ENCODE results near the gene SPATA13. TPM values are rescaled to one million over a fixed set of nuclear protein-coding genes. Genes with fewer than 3 reads are reported as not detected.

Gene SPATA13
- total and polyA plus RNA-seq, 10 of the 15 experiments (the other 5 are each of a cell fraction or from before 2014, with no cell fraction given) = 2.4 to 11.1 (median 10.2) TPM

DNA sequence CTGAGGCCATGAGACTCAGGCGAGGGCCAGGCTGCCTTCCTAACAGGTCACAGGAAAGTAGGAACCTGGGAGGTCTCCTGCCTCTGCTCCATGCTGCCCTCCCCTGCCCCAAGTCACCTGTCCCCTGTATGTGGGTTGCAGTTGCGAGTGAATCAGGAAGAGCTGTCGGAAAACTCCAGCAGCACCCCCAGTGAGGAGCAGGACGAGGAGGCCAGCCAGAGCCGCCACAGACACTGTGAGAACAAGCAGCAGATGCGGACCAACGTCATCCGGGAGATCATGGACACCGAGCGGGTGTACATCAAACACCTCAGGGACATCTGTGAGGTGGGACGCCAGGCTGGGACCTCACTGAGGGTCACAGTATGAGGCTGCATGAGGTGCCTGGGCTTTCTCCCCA lies 126.1 kb downstream of the SPATA13 start (continued):
- TF ChIP-seq, protein P1, sequence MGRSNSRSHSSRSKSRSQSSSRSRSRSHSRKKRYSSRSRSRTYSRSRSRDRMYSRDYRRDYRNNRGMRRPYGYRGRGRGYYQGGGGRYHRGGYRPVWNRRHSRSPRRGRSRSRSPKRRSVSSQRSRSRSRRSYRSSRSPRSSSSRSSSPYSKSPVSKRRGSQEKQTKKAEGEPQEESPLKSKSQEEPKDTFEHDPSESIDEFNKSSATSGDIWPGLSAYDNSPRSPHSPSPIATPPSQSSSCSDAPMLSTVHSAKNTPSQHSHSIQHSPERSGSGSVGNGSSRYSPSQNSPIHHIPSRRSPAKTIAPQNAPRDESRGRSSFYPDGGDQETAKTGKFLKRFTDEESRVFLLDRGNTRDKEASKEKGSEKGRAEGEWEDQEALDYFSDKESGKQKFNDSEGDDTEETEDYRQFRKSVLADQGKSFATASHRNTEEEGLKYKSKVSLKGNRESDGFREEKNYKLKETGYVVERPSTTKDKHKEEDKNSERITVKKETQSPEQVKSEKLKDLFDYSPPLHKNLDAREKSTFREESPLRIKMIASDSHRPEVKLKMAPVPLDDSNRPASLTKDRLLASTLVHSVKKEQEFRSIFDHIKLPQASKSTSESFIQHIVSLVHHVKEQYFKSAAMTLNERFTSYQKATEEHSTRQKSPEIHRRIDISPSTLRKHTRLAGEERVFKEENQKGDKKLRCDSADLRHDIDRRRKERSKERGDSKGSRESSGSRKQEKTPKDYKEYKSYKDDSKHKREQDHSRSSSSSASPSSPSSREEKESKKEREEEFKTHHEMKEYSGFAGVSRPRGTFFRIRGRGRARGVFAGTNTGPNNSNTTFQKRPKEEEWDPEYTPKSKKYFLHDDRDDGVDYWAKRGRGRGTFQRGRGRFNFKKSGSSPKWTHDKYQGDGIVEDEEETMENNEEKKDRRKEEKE (IDR thresholded peaks at IDR 0.05) = no peak
- TF ChIP-seq SP1 (IDR thresholded peaks at IDR 0.05; ENCODE audit: low read depth, low read length) (no peak), E2F4 (IDR thresholded peaks at IDR 0.05; ENCODE audit: low read depth, low read length) (no peak), CEBPB (IDR thresholded peaks at IDR 0.05; ENCODE audit: borderline replicate concordance in 1 of 2, low read depth in 2 of 2, low read length in 2 of 2) (no peak)

GRCh38 chr13:24287748-24288287 lies 127.3 kb downstream of the SPATA13 start:
- CTCF ChIA-PET = no interaction called here
- ATAC-seq (no peak), DNase-seq (ENCODE audit: low read depth, low spot score) (no peak), FAIRE-seq (no peak)
- peaks cover 5 to 21% of the 10 kb centered on the region in 2 experiments for H3K36me3 ChIP-seq (ENCODE audit: control insufficient read depth in 2 of 2, insufficient read depth in 2 of 2, low read length in 1 of 2)
- no peak overlapping the region for H2AFZ ChIP-seq (ENCODE audit: control insufficient read depth, low read depth, low read length)
- no peak overlapping the region for H3K9ac ChIP-seq (ENCODE audit: control insufficient read depth, insufficient read depth, low read length)
- RAD21 ChIA-PET (ENCODE audit: unreplicated experiment) = interaction anchor here (1.9 kb wide), 1 partner anchor 13 kb away, joined by 4 read pairs; no protein-coding TSS in a partner anchor
- no peaks in the 10 kb centered on the region for H3K4me1 ChIP-seq (ENCODE audit: control insufficient read depth, insufficient read depth, low read length)
- no peaks in the 10 kb centered on the region for H4K20me1 ChIP-seq (ENCODE audit: control insufficient read depth, insufficient read depth)
- no peak overlapping the region for H3K4me2 ChIP-seq (ENCODE audit: control insufficient read depth, insufficient read depth)
- POLR2A ChIA-PET = interaction anchor here (1.1 kb wide), 1 partner anchor 15 kb away, joined by 3 read pairs; no protein-coding TSS in a partner anchor
- intact Hi-C loops (cut with micrococcal nuclease; ENCODE audit: unreplicated experiment) = no loop called here
- in situ Hi-C loops (cut with MboI) = no loop called here
- H3K4me3 ChIP-seq = no peak overlapping the region
- H3K79me2 ChIP-seq (ENCODE audit: control insufficient read depth, insufficient read depth, low read length) = no peaks in the 10 kb centered on the region
- no peak overlapping the region for H3K27ac ChIP-seq (ENCODE audit: control insufficient read depth, insufficient read depth)
- no TSS peak for BruUV-seq (replicated peaks)
- 97% methylated on average over 8 of the region's 8 CpGs for WGBS (ENCODE audit: insufficient coverage, insufficient replicate concordance, low lambda C conversion rate, missing lambda C conversion rate)
- SMC1A ChIA-PET (ENCODE audit: uncharacterized antibody, unreplicated experiment) = interaction anchor here (1.4 kb wide), 1 partner anchor 17 kb away, joined by 3 read pairs; no protein-coding TSS in a partner anchor
- H3K27me3 ChIP-seq (replicated peaks in 1 of 2; ENCODE audit: control insufficient read depth in 2 of 2, insufficient read depth in 2 of 2, low read length in 1 of 2) = no peaks in the 10 kb centered on the region
- no peaks in the 10 kb centered on the region for H3K9me3 ChIP-seq (replicated peaks; ENCODE audit: control insufficient read depth, insufficient read depth, low read length)
- TF ChIP-seq, protein P2, sequence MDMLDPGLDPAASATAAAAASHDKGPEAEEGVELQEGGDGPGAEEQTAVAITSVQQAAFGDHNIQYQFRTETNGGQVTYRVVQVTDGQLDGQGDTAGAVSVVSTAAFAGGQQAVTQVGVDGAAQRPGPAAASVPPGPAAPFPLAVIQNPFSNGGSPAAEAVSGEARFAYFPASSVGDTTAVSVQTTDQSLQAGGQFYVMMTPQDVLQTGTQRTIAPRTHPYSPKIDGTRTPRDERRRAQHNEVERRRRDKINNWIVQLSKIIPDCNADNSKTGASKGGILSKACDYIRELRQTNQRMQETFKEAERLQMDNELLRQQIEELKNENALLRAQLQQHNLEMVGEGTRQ (IDR thresholded peaks at IDR 0.05; ENCODE audit: borderline replicate concordance, low read depth, low read length) = no peak
- TF ChIP-seq SPI1 (IDR thresholded peaks at IDR 0.05; ENCODE audit: borderline replicate concordance, insufficient read depth, low read depth, low read length) (no peak), STAT3 (IDR thresholded peaks at IDR 0.05; ENCODE audit: low read depth, low read length) (no peak)
- TF ChIP-seq, protein P3, sequence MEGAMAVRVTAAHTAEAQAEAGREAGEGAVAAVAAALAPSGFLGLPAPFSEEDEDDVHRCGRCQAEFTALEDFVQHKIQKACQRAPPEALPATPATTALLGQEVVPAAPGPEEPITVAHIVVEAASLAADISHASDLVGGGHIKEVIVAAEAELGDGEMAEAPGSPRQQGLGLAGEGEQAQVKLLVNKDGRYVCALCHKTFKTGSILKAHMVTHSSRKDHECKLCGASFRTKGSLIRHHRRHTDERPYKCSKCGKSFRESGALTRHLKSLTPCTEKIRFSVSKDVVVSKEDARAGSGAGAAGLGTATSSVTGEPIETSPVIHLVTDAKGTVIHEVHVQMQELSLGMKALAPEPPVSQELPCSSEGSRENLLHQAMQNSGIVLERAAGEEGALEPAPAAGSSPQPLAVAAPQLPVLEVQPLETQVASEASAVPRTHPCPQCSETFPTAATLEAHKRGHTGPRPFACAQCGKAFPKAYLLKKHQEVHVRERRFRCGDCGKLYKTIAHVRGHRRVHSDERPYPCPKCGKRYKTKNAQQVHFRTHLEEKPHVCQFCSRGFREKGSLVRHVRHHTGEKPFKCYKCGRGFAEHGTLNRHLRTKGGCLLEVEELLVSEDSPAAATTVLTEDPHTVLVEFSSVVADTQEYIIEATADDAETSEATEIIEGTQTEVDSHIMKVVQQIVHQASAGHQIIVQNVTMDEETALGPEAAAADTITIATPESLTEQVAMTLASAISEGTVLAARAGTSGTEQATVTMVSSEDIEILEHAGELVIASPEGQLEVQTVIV (IDR thresholded peaks at IDR 0.05; ENCODE audit: borderline replicate concordance, partially characterized antibody) = no peak
- TF ChIP-seq, protein P4, sequence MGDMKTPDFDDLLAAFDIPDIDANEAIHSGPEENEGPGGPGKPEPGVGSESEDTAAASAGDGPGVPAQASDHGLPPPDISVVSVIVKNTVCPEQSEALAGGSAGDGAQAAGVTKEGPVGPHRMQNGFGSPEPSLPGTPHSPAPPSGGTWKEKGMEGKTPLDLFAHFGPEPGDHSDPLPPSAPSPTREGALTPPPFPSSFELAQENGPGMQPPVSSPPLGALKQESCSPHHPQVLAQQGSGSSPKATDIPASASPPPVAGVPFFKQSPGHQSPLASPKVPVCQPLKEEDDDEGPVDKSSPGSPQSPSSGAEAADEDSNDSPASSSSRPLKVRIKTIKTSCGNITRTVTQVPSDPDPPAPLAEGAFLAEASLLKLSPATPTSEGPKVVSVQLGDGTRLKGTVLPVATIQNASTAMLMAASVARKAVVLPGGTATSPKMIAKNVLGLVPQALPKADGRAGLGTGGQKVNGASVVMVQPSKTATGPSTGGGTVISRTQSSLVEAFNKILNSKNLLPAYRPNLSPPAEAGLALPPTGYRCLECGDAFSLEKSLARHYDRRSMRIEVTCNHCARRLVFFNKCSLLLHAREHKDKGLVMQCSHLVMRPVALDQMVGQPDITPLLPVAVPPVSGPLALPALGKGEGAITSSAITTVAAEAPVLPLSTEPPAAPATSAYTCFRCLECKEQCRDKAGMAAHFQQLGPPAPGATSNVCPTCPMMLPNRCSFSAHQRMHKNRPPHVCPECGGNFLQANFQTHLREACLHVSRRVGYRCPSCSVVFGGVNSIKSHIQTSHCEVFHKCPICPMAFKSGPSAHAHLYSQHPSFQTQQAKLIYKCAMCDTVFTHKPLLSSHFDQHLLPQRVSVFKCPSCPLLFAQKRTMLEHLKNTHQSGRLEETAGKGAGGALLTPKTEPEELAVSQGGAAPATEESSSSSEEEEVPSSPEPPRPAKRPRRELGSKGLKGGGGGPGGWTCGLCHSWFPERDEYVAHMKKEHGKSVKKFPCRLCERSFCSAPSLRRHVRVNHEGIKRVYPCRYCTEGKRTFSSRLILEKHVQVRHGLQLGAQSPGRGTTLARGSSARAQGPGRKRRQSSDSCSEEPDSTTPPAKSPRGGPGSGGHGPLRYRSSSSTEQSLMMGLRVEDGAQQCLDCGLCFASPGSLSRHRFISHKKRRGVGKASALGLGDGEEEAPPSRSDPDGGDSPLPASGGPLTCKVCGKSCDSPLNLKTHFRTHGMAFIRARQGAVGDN (IDR thresholded peaks at IDR 0.05) = no peak

Measured in GM12878 (cell line).